HG03571 (cell line): Measurements from ENCODE around the gene ARL6IP6.

ENCODE experiments used
- ATAC-seq: cut with Tn5 transposase; IDR thresholded peaks from one replicate; pipeline ENCODE4 v1.9.1; 2021; ENCODE audit not compliant: unreplicated experiment

The ARL6IP6 gene

DNA sequence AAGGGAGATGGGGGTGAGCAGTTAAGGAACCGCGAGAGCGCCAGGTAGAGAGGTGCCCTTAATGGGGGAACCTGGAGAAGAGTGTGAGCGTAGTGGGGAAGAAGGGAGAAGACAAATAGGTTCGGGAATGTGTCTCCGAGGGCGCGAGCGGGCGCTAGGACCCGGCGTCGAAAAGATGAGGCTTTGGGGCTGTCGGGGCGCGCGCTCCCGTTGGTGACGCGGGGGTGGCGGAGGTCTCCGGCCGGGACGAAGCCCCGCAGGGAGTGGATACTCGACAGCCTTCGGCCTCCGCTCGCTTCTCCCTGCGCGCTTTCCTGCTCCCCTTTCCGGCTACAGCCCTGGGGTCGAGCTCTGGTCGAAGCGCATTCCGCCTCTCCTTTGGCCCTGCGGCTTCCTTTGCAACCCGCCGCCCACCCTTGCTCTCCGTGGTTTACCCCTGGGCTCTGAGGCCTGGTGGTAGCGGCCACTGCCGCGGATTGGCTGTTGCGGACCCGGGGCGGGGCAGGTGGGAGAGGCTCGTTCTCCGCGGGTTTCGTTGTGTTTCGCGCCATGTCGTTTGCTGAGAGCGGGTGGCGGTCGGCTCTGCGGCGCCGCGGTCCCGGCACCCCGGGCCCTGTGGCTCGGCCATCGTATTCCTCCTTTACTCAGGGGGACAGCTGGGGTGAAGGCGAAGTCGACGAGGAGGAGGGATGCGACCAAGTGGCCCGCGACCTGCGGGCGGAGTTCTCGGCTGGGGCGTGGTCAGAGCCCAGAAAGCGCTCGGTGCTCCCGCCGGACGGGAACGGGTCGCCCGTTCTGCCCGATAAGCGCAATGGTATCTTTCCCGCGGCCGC lies at the start of gene ARL6IP6:
ARL6IP6 (plus strand) TSS at position 545 of the 833 bp plus-strand sequence; CDS start at position 550, 5 bp downstream.
- peak; percentile 70 for ATAC-seq

DNA sequence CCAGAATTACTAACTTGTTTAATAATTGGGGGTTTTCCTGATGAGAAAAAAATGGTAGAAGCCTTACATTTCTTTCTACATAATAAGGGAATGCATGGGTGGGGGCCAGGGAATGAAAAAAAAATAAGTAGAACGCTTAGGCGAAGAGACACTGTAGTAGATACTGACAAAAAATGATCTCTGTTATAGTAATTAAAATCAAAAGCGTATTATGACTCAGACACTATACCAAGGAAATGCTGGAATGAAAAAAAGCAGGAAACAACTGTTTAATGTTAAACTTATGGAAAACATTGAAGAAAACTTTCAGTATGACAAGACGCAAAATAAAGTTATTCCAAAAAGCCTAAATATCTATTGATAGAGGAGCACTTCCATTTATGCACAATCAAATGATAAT lies 44.1 kb upstream of the ARL6IP6 start:
- no peak for ATAC-seq

DNA sequence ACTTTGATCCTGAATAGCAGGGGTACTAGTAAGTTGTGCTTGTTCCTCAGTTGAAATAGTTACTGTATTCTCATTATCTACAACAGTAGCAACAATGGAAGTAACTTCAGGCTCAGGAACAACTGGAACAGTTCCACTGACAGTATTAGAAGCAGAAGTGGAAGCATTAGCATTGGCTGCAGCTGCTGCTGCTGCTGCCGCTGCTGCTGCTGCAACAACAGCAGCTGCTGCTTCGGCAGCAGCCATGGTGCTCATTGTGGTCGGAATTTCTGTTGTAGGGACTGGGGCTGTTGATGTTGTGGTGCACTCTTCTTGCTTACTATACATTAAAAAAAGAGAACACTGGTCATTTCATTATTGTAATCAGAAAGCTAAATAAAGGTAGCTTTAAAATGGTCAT lies 42.0 kb upstream of the ARL6IP6 start:
- ATAC-seq: no peak

DNA sequence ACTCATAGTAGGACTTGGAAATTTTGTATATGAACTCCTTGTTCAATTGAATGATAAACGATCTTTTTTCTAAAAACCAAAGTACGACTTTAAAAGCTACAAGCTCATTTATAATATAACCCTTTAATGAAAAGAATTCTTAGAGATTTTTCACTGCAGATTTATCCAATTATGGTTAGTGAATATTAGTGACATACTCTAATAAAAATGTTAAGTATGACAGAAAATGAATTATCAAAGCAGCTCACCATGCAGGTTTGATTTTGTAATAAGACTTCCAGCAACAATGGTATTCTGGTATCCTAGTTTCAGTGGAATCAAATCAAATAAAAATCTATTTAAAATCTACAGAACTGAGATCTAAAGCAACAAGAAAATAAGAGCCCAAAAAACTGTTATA lies 39.6 kb upstream of the ARL6IP6 start:
- no peak for ATAC-seq

DNA sequence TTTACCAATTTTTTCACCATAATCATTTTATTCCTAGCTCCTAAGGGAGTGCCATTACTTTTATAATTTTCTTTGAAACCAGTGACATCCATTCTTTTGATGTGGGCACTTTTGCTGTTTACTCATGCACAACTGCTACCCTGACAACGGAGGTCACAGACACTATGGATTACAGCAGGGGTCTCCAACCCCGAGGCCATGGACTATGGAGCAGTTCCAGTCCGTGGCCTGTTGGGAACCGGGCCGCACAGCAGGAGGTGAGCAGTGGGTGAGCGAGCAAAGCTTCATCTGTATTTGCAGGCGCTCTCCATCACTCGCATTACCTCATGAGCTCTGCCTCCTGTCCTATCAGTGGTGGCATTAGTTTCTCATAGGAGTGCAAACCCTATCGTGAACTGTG lies 35.8 kb upstream of the ARL6IP6 start:
- ATAC-seq: no peak

DNA sequence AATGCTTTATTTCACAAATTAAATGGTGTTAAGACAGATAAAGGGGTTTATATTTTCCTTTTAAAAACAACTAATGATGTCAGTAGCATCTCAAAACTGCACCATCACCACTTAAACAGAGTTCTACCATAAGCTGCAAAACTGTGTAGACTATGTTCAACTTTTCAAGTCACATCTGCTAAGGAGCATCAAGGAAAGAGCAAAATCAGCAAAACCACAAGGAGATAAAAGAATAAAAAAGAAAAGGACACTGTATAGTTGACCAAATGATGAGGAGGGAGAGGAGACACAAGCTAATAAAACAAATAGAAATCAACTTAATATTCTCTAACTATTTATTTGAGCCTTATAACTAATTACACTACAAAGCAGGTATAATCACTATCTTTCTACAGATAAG lies 35.0 kb upstream of the ARL6IP6 start:
- no peak for ATAC-seq

DNA sequence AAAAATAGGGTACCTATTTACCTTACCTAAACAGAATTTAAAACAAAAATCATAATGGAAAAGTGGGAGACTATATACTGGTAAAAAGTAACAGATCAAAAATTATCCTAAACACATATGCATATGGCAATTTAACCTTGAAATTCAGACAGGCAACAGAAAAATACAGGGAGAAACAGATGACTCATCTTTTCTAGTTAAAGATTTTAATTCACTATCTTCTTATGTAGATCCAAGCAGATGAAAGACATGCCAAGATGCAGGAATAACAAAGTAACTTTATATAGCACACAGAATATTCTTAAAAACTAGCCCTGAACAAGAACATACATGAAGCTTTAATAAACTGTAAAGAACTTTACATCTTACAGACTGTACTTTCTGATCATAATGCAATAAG lies 32.1 kb upstream of the ARL6IP6 start:
- no peak for ATAC-seq

DNA sequence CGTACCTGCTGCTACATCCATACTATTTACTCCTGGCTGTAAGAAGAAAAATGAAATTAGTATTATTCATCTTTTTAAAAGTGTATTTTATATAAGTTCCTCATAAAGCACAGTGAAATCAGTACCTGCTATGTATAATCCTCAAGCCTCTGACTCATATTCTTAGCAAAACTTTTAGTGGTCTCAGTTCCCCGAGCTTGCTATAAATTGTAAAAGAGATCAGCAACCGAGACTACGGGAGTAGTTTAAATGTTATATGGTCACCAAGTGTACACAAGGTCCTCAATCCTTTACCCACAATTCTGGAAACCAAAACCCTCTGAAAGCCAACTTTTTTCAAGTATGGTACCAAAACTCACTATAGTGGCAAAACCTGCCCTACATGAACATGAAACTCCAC lies 25.4 kb upstream of the ARL6IP6 start:
- peak; percentile 86 for ATAC-seq

DNA sequence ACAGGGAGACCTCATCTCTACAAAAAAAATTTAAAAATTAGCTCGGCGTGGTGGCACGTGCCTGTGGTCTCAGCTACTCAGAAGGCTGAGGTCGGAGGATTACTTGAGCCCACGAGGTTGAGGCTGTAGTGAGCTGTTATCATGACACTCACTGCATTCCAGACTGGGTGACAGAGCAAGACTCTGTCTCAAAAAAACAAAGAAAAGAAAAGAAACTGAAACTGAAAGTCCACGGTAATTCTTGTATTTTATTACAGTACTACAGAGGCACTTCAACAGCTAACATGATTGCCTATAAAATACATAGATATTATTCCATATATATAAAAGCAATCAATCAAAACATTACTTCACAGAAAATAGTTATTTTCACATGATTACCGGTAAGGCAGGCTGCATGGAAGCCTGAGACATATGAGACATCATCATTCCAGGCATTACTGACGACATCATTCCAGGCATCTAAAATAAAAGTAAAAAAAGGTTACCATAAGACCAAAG lies 24.2 kb upstream of the ARL6IP6 start:
- ATAC-seq: peak; percentile 31

DNA sequence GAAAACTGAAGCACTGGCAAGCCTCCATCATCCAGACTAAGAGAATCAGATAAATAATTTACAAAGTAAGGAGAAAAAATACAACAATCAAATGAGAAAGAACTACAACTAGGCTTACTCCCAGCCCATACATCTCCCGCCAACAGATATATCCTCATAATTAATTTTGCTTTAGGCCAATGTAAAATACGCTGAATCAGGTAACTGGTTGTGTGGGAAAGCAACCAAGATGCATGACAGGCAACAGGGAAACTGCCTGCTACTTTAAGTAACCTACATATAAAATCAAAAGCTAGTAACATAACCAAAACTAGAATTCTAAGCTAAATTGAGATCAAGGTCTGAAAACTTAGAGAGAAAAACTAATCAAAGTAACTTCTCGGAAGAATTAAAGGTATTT lies 22.7 kb upstream of the ARL6IP6 start:
- no peak for ATAC-seq

DNA sequence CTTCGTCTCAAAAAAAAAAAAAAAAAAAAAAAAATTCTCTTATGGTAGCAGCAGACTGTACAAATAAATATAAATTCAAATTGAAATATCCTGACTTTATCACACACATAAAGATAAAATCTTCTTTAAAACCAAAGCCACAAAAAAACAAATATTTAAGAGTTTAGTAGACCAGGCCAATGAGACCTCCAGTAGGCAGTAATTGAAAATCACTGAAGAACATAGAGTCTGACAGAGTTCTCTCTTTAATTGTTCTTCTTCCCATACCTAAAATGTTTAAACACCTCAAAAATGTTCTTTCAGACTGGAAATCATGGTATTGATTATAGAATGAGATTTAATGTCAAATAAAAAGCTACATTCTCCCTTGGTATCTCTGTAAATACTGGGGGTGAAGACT lies 21.9 kb upstream of the ARL6IP6 start:
- ATAC-seq: no peak

DNA sequence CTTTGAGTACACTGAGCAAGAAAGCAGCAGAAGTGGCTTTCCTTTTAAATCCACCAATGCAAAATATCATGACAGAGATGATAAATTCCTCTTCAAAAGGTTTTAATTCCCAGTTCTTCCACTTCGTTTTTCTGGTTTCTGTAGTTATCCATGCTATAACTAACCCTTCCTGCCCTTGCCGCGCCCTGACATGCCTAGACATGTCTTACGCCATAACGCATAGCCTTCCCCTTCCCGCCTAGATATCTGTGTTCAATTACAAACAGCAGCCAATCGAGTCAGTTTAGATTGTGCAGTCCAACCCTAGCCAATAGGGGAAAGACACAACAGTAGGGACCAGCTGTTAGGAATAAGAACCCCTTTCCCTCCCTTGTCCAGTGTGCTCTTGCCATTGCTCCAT lies 17.2 kb upstream of the ARL6IP6 start:
- no peak for ATAC-seq

DNA sequence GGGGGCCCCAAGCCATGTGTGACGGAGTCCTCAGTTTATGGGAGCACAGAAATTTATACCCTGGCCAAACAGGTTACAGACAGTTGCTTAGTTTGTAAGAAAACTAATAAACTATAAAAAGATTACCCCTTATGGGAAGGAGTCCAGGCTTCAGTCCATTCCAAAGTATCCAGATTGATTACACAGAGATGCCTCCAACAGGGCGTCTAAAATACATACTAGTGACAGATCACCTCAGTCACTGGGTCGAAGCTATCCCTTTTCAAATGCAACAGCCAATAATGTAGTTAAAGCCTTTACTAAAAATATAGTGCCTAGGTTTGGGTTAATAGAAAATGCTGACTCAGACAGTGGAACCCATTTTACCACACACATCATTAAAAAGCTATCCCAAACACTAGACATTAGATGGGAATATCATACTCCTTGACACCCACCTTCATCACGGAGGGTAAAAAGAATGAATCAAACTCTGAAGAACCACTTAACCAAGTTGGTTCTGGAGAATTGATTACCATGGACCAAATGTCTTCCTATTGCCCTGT lies 11.9 kb upstream of the ARL6IP6 start:
- no peak for ATAC-seq

DNA sequence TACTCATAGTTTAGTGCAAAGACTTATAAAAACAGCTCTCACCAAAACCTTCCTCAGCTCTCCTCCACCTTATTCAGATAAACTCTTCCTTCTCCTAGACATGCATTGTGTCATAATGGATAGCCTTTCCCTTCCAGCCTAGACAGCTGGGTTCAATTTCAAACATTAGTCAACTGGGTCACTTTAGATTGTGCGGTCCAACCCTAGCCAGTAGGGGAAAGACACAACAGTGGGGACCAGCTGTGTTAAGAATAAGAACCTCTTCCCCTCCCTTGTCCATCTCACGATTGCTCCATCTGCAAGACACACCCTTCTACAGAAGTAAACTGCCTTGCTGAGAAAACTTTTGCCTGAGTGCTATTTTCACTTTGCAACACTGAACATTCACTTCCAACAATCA lies 9.7 kb upstream of the ARL6IP6 start:
- ATAC-seq: no peak

DNA sequence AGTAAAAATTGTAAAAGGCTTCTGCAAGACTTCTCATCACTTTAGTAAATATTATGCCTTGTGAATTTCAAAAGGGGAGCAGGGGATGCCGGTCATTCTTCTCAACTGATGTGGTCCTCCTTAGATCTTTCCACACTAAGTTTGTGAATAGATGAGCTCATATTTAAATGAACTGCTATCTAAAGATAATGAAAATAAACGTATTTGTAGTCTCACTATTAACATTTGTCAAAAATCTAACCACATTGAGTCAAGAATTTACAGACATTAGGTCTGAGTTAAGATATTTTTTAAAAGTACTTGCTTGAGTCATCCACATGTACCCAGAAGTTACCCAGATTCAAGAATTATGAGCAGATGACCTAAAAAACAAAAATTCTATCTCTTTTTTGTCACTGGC lies 7.7 kb upstream of the ARL6IP6 start:
- no peak for ATAC-seq

DNA sequence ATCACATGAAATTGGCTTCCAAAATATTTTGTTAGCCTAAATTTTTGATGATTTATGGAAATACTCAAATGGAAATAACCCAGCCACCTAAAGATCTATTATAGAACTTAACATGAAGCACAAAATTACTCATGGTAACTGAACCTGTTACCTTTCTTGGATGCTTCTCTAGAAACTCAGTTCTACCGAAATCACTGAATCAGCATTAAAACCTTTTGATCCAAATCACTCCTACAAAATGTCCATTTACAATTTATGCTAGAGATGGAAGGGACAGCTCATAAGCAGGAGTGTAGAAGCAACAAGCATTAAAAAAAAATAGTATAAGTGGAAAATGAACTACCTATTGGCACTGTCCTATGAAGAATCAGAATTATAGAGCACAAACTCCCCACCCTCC lies 3.3 kb upstream of the ARL6IP6 start:
- ATAC-seq: no peak

DNA sequence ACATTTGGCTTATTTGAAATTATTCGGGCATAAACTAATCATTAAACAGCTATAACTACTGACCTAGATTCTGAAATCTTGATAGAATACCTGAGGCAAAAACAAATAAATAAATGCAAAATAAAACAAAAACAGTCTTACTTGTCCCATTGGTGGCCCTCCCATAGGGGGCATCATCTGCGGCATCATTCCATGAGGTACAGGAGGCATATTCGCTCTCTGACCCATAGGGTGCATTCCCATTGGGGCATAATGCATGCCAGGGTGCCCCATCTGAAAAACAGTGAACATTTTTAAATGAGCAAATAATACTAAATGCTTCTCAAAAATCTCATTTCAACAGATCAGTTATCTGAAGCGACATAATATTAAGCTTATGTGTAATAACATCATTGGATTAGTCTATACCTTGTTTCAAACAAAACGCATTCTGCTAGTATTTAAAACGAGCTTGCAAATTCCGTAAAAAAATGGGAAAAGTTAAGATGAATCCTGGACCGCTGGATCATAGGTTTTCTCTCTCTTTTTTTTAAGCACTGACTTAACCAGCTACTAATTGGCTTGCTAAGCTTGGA lies 2.5 kb upstream of the ARL6IP6 start:
- no peak for ATAC-seq

DNA sequence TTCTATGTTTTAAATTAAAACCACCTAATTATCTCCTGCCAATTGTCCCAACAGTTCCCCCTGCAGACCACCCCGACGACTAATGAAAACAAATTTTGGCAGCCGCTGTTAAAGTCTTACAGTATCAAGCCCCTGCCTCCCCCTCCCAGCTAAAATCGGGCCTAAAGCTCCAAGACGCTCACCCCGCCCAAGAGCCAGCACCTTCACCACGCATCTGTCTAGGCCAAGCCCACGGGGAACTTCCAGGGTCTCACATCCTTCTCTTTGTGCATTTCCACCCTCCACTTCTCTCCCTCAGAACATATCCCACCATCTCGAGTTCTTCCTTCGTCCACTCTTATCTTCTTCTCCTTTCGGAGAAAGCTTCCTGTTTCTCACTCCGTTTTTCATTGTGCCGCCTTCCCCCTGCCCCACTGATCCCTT lies 1.6 kb upstream of the ARL6IP6 start:
- no peak for ATAC-seq

DNA sequence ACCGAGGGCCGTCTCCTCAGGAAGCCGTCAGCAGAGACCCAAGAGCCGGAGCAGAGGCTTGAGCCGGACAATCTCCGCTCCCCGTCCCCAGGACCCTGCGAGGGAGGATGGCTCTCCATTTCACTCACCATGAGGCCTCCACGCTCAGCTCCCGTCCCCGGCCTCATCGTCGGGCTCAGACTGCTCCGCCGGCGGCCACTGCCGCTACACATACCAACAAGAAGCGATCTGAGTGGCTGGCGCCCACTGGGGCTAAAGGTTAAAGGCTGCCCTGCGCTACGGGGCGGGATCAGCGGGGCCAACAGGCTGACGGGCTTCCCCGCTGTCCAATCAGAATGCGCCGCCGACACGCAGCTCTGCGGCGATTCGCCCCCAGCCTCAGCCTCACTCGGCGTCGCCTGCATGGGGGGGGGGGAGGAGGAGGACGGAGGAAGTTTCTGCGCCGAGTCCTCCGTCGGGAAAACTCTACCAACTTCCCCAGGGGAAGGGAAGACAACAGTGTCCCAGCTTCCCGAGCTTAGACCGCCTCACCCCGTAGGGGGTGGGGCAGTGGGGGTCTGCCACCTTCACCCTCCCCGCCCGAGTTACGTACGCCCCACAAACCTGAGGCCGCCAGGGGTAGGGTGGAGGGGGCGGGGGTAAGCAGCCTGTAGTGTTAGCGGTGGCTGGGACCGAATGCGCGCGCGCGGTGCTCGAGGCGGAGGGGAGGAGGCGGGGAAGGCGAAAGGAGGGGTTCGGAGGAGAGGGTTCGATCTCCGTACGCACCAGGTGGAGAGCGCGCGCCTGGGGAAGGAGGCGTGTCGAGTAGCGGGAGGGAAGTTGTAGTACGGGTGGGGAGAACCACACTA lies 968 bp upstream of the ARL6IP6 start, which contains the start of gene PRPF40A:
PRPF40A (minus strand) TSS at position 234 of the 848 bp plus-strand sequence; CDS start at position 212, 22 bp downstream.
- peak; percentile 59 for ATAC-seq

DNA sequence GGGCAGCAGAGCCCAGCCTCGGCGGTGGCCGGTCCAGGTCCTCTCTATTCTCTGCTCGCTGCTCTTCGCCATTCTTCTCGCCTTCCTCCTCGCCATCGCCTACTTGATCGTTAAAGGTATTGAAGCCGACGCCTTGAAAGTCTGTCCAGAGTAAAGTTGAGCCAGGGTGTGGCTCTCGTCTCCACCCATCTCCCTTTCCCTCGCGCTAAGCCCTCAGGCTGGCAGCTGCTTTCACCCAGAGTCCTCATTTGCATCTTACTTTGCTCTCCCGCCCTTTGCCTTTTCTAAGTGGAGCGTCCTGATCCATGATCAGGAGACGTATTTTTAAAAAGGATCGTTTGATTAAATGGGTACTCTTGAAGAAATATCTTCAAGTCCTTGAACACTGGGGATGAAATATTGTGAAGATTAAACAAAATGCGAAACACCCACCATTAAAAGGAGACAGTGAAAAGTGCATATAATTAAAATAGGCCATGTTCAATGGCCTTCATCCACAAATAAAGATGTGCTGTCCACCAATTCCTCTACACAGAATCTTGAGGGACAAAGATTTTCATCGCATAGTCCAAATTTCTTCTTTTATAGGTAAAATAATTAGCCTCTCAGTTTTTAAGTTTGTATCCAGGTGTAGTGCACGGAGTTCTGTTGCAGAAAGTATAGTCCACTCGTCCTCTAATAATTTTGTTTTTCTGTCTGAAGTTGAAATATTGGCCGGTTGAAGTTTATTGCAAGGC lies 657 bp downstream of the ARL6IP6 start:
- peak; percentile 17 for ATAC-seq
